ENCODE measurements around the gene FAM200B. TPM values are rescaled to one million over a fixed set of nuclear protein-coding genes. Genes with fewer than 3 reads are reported as not detected.

Gene FAM200B
- total RNA-seq, 1 donor from 2014 or later: 29.3 TPM

DNA sequence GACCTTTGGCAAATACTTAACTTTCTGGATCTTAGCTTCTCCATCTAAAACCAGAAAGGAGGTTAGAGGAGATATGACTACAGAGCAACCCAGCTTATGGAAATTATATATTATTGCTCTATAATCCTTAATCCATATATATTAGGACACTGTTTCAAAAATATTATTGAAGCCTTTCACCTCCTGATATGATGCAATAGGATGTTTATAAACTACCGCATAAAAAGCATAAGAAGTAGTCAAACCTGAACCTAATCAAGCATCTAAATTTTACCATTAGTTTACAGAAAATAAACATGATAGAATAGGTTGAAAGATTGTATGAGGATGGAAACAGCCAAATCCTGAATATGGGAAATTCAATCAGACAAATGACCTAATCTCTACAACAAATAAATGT is 5.6 kb upstream of the FAM200B start:
- Histone ChIP-seq H3K9me3 (no peaks in the 10 kb centered on the region), H3K27me3 (no peaks in the 10 kb centered on the region), H3K4me1 (peaks cover 5% of the 10 kb centered on the region), H3K4me3 (no peak overlapping the region), H3K27ac (no peak overlapping the region), H3K36me3 (no peaks in the 10 kb centered on the region)
- intact Hi-C loops (cut with DNase I): no loop called here
- TF ChIP-seq, protein P1, sequence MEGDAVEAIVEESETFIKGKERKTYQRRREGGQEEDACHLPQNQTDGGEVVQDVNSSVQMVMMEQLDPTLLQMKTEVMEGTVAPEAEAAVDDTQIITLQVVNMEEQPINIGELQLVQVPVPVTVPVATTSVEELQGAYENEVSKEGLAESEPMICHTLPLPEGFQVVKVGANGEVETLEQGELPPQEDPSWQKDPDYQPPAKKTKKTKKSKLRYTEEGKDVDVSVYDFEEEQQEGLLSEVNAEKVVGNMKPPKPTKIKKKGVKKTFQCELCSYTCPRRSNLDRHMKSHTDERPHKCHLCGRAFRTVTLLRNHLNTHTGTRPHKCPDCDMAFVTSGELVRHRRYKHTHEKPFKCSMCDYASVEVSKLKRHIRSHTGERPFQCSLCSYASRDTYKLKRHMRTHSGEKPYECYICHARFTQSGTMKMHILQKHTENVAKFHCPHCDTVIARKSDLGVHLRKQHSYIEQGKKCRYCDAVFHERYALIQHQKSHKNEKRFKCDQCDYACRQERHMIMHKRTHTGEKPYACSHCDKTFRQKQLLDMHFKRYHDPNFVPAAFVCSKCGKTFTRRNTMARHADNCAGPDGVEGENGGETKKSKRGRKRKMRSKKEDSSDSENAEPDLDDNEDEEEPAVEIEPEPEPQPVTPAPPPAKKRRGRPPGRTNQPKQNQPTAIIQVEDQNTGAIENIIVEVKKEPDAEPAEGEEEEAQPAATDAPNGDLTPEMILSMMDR (IDR thresholded peaks at IDR 0.05): no peak
- ATAC-seq (no peak), DNase-seq (no peak)

DNA sequence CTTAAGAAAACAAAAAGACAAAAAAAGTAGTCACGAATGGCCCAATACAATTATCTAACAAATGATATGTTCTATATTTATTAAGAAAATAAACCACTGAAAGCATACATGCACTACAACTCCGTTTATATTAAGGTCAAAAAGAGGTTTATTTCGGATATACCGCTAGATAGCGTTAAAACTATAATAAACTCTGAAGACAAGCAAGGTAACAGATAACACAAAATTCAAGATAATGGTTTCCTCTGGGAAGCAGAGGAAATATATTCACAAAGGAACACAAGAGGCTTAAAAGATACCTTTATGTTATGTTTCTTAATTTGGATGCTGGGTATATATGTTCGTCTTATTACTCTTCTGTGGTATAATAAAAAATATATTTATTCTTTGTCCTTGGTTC is 4.7 kb upstream of the FAM200B start:
- Histone ChIP-seq H3K4me3 (no peak overlapping the region), H3K36me3 (no peaks in the 10 kb centered on the region), H3K9me3 (no peaks in the 10 kb centered on the region), H3K4me1 (peaks cover 5% of the 10 kb centered on the region), H3K27me3 (no peaks in the 10 kb centered on the region), H3K27ac (no peak overlapping the region)
- no peak for DNase-seq
- no peak for ATAC-seq
- intact Hi-C loops (cut with DNase I): no loop called here
- TF ChIP-seq, protein P1 (IDR thresholded peaks at IDR 0.05): no peak

- no peak for DNase-seq
- intact Hi-C loops (cut with DNase I): no loop called here
- no peak overlapping the region for H3K27ac ChIP-seq
Measured at GRCh38 chr4:15677507-15677988, 4.1 kb upstream of the FAM200B start.

DNA sequence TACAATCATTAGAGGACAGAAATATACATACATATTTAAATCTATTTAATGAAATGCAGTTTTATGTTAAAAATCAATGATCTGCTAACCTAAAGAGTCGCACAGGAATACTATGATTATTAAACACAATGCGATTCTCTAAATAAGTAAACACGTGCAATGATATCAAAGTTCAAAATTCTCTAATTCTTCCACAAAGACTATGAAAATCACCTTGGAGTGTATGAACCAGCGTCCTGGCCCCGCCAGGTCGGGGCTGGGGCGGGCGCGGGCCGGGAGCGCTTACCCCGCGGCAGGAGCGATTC is 608 bp upstream of the FAM200B start:
- ATAC-seq (no peak), DNase-seq (no peak)
- Histone ChIP-seq H3K36me3 (peaks cover 2% of the 10 kb centered on the region), H3K4me3 (peak overlapping the region; percentile 74), H3K27ac (peak overlapping the region; percentile 96), H3K4me1 (peaks cover 17% of the 10 kb centered on the region), H3K9me3 (no peaks in the 10 kb centered on the region), H3K27me3 (no peaks in the 10 kb centered on the region)
- TF ChIP-seq, protein P1 (IDR thresholded peaks at IDR 0.05): no peak
- intact Hi-C loops (cut with DNase I): no loop called here

More at GRCh38 chr4:15677507-15677988, 4.1 kb upstream of the FAM200B start:
- TF ChIP-seq, protein P1 (IDR thresholded peaks at IDR 0.05): no peak
- no peak for ATAC-seq
- peaks cover 6% of the 10 kb centered on the region for H3K4me1 ChIP-seq
- no peaks in the 10 kb centered on the region for H3K36me3 ChIP-seq
- H3K4me3 ChIP-seq: no peak overlapping the region
- H3K9me3 ChIP-seq: no peaks in the 10 kb centered on the region
- H3K27me3 ChIP-seq: no peaks in the 10 kb centered on the region

- intact Hi-C loops (cut with DNase I): no loop called here
- Histone ChIP-seq H3K27me3 (no peaks in the 10 kb centered on the region), H3K27ac (peak overlapping the region; percentile 96), H3K4me3 (peak overlapping the region; percentile 74), H3K36me3 (peaks cover 15% of the 10 kb centered on the region), H3K4me1 (peaks cover 16% of the 10 kb centered on the region), H3K9me3 (no peaks in the 10 kb centered on the region)
- no peak for DNase-seq
- TF ChIP-seq, protein P1 (IDR thresholded peaks at IDR 0.05): no peak
- no peak for ATAC-seq
Measured at GRCh38 chr4:15682242-15683142, 865 bp downstream of the FAM200B start.
